CD4-positive, CD25-positive, alpha-beta regulatory T cell (primary cell): Measurements from ENCODE around the gene SLC35B1. TPM values are rescaled to one million over a fixed set of nuclear protein-coding genes. Genes with fewer than 3 reads are reported as not detected.
"Not testable (repeated sequence)": the region's sequence is repeated elsewhere in the genome, so short reads cannot be mapped to it uniquely, and the experiment has no call there.

Source experiments
- ATAC-seq, 2 donors: fragments of 150-1000 bp; cut with Tn5 transposase; one replicate each; pipeline ENCODE4 v1.10.0; 2021; ENCODE audit warnings: low read depth in 2 of 2, moderate number of reproducible peaks in 2 of 2, moderate library complexity in 1 of 2
- DNase-seq, 3 donors: peaks; one replicate each; pipeline versions ENCODE4 v3.0.0 to v3.0.0-alpha.2; 2012 to 2022; ENCODE audit warnings: mixed read lengths in 1 of 3
- H3K27ac ChIP-seq: one replicate; pipeline ENCODE4 v1.7.0; 2013; ENCODE audit warnings: mild to moderate bottlenecking, low read length; ENCODE audit not compliant: insufficient read depth, poor library complexity, severe bottlenecking
- H3K27me3 ChIP-seq: one replicate; pipeline ENCODE4 v1.7.0; 2013; ENCODE audit warnings: low read length; ENCODE audit not compliant: control insufficient read depth, insufficient read depth
- H3K36me3 ChIP-seq: one replicate; pipeline ENCODE4 v1.7.0; 2013; ENCODE audit warnings: mild to moderate bottlenecking, low read length, moderate library complexity; ENCODE audit not compliant: control insufficient read depth, insufficient read depth
- H3K4me1 ChIP-seq: 2 replicates; pipeline ENCODE4 v1.7.0; 2013; ENCODE audit warnings: mild to moderate bottlenecking, low read length; ENCODE audit not compliant: insufficient read depth, control insufficient read depth, poor library complexity, severe bottlenecking
- H3K4me3 ChIP-seq: one replicate; pipeline ENCODE4 v1.7.0; 2013; ENCODE audit warnings: low read depth, mild to moderate bottlenecking, low read length, moderate library complexity
- H3K9me3 ChIP-seq, 2 experiments: 1 replicate in 1 of 2; 2 replicates in 1 of 2; pipeline ENCODE4 v1.7.0; 2013; ENCODE audit warnings: low read length in 2 of 2, mild to moderate bottlenecking in 1 of 2, moderate library complexity in 1 of 2; ENCODE audit not compliant: control insufficient read depth in 2 of 2
- H3K27ac Mint-ChIP-seq, 3 donors: one replicate each; pipeline ENCODE4 v1.8.0; 2020 to 2022; ENCODE audit warnings: mild to moderate bottlenecking in 3 of 3, mixed read lengths in 3 of 3, moderate library complexity in 2 of 3
- H3K27me3 Mint-ChIP-seq: one replicate; pipeline ENCODE4 v1.8.0; 2022; ENCODE audit warnings: mild to moderate bottlenecking, mixed read lengths
- H3K36me3 Mint-ChIP-seq: one replicate; pipeline ENCODE4 v1.8.0; 2020; ENCODE audit warnings: mixed read lengths
- H3K4me1 Mint-ChIP-seq, 4 donors: one replicate each; pipeline ENCODE4 v1.8.0; 2020 to 2022; ENCODE audit warnings: mixed read lengths in 4 of 4, mild to moderate bottlenecking in 1 of 4
- H3K4me3 Mint-ChIP-seq, 4 donors: one replicate each; pipeline ENCODE4 v1.8.0; 2020 to 2022; ENCODE audit warnings: mild to moderate bottlenecking in 4 of 4, mixed read lengths in 4 of 4, moderate library complexity in 3 of 4
- H3K9me3 Mint-ChIP-seq, 7 donors: one replicate each; pipeline ENCODE4 v1.8.0; 2020 to 2022; ENCODE audit warnings: mixed read lengths in 7 of 7, mild to moderate bottlenecking in 3 of 7, moderate library complexity in 2 of 7
- polyA plus RNA-seq, 4 donors: library from polyadenylated mRNA; unstranded; fragments of 300-500 nt; fragmentation: Illumina TruSeq; gene quantifications; one replicate each; pipeline ENCODE4 v1.2.3, GENCODE V29; 2021
- total RNA-seq: library from RNA; stranded (reverse); gene quantifications from one replicate; pipeline ENCODE4 v1.2.3, GENCODE V29; 2022

The SLC35B1 gene
- total and polyA plus RNA-seq, 5 donors from 2014 or later: 28.2 to 51.8 (median 34.4) TPM

GRCh38 chr17:49730785-49731434, 23.1 kb upstream of the SLC35B1 start:
- no peaks in the 10 kb centered on the region for H3K9me3 ChIP-seq
- H3K36me3 Mint-ChIP-seq: peaks cover 37% of the 10 kb centered on the region
- ATAC-seq (no peak), DNase-seq (no peak)
- H3K27ac Mint-ChIP-seq: peak overlapping the region; percentile 59 to 85 (median 82)
- no peak overlapping the region for H3K27ac ChIP-seq
- H3K4me1 Mint-ChIP-seq: peaks cover 11 to 81% (median 42%) of the 10 kb centered on the region in 4 donors
- H3K36me3 ChIP-seq: peaks cover 65% of the 10 kb centered on the region
- no peaks in the 10 kb centered on the region for H3K9me3 Mint-ChIP-seq
- H3K27me3 Mint-ChIP-seq: no peaks in the 10 kb centered on the region
- peaks cover 33% of the 10 kb centered on the region for H3K4me1 ChIP-seq
- H3K4me3 ChIP-seq: no peak overlapping the region
- H3K4me3 Mint-ChIP-seq: peak overlapping the region in 1 of 4 donors; percentile 31
- no peaks in the 10 kb centered on the region for H3K27me3 ChIP-seq

GRCh38 chr17:49730078-49730784, 22.5 kb upstream of the SLC35B1 start:
- no peaks in the 10 kb centered on the region for H3K27me3 ChIP-seq
- ATAC-seq (no peak), DNase-seq (no peak)
- Mint-ChIP-seq H3K27ac (peak overlapping the region in 2 of 3 donors; percentile 85 to 95), H3K4me3 (peak overlapping the region in 2 of 4 donors; percentile 44 to 47), H3K36me3 (peaks cover 43% of the 10 kb centered on the region), H3K27me3 (no peaks in the 10 kb centered on the region), H3K9me3 (no peaks in the 10 kb centered on the region), H3K4me1 (peaks cover 16 to 81% (median 42%) of the 10 kb centered on the region in 4 donors)
- H3K9me3 ChIP-seq: no peaks in the 10 kb centered on the region
- H3K36me3 ChIP-seq: peaks cover 72% of the 10 kb centered on the region
- peaks cover 27% of the 10 kb centered on the region for H3K4me1 ChIP-seq
- no peak overlapping the region for H3K4me3 ChIP-seq
- H3K27ac ChIP-seq: no peak overlapping the region

- no peaks in the 10 kb centered on the region for H3K27me3 ChIP-seq
- peak overlapping the region; percentile 92 to 98 (median 95) for H3K27ac Mint-ChIP-seq
- ATAC-seq (no peak), DNase-seq (no peak)
- peaks cover 20 to 82% (median 41%) of the 10 kb centered on the region in 4 donors for H3K4me1 Mint-ChIP-seq
- peaks cover 45% of the 10 kb centered on the region for H3K36me3 Mint-ChIP-seq
- H3K9me3 ChIP-seq: no peaks in the 10 kb centered on the region
- no peak overlapping the region for H3K4me3 ChIP-seq
- no peaks in the 10 kb centered on the region for H3K9me3 Mint-ChIP-seq
- peak overlapping the region in 3 of 4 donors; percentile 21 to 79 (median 69) for H3K4me3 Mint-ChIP-seq
- H3K27me3 Mint-ChIP-seq: no peaks in the 10 kb centered on the region
- H3K27ac ChIP-seq: no peak overlapping the region
- H3K4me1 ChIP-seq: peaks cover 26% of the 10 kb centered on the region
- peaks cover 83% of the 10 kb centered on the region for H3K36me3 ChIP-seq
Observed at GRCh38 chr17:49729069-49729468, 21.3 kb upstream of the SLC35B1 start.

DNA sequence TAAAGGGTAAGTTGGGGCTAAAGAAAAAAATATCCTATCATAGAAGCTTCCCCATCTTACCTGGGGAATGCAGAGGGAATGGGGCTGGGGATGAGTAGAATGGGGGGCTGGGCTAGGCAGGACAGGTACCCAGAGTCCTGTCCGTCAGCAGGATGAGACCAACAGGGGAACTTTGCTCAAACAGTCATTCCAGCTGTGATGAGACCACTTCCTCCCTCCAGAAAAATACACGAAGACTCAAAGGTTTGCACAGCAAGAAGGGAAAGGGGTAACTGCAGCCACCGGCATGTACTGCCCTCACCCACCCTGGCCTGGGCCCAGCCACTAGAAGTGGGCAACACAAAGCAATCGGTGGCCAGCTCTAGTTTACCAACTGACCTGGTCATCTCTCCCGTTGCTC, 20.7 kb upstream of the SLC35B1 start:
- Mint-ChIP-seq H3K4me1 (peaks cover 20 to 87% (median 43%) of the 10 kb centered on the region in 4 donors), H3K27me3 (no peaks in the 10 kb centered on the region), H3K36me3 (peaks cover 45% of the 10 kb centered on the region), H3K9me3 (no peaks in the 10 kb centered on the region), H3K27ac (peak overlapping the region; percentile 92 to 98 (median 95)), H3K4me3 (peak overlapping the region in 1 of 4 donors; percentile 46)
- no peaks in the 10 kb centered on the region for H3K27me3 ChIP-seq
- DNase-seq (no peak), ATAC-seq (no peak)
- peaks cover 85% of the 10 kb centered on the region for H3K36me3 ChIP-seq
- H3K27ac ChIP-seq: no peak overlapping the region
- no peak overlapping the region for H3K4me3 ChIP-seq
- peaks cover 33% of the 10 kb centered on the region for H3K4me1 ChIP-seq
- no peaks in the 10 kb centered on the region for H3K9me3 ChIP-seq

DNA sequence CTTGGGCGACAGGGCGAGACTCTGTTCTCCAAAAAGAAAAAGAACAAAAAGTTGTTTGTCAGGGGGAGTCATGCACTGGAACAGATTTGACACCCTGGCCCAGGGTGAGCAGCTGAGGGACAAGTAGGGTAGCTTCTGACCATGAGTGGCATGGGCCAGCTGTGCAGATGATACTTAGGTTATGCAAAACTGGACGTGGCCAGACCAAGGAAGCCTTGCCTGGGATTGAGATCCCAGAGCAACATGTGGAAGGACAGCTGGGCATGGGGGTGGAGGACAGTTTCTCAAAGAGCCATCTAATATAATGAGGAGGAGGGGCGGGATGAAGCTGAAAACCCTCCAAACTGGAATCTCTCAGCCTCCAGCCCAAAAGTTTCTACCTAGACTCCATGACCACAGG, 19.6 kb upstream of the SLC35B1 start:
- H3K27ac ChIP-seq: no peak overlapping the region
- no peaks in the 10 kb centered on the region for H3K9me3 ChIP-seq
- Mint-ChIP-seq H3K27me3 (no peaks in the 10 kb centered on the region), H3K4me3 (no peak overlapping the region), H3K4me1 (peaks cover 13 to 86% (median 38%) of the 10 kb centered on the region in 4 donors), H3K36me3 (peaks cover 35% of the 10 kb centered on the region), H3K9me3 (no peaks in the 10 kb centered on the region), H3K27ac (peak overlapping the region in 1 of 3 donors; percentile 55)
- H3K27me3 ChIP-seq: no peaks in the 10 kb centered on the region
- no peak overlapping the region for H3K4me3 ChIP-seq
- H3K36me3 ChIP-seq: peaks cover 87% of the 10 kb centered on the region
- ATAC-seq (no peak), DNase-seq (no peak)
- peaks cover 33% of the 10 kb centered on the region for H3K4me1 ChIP-seq

DNA sequence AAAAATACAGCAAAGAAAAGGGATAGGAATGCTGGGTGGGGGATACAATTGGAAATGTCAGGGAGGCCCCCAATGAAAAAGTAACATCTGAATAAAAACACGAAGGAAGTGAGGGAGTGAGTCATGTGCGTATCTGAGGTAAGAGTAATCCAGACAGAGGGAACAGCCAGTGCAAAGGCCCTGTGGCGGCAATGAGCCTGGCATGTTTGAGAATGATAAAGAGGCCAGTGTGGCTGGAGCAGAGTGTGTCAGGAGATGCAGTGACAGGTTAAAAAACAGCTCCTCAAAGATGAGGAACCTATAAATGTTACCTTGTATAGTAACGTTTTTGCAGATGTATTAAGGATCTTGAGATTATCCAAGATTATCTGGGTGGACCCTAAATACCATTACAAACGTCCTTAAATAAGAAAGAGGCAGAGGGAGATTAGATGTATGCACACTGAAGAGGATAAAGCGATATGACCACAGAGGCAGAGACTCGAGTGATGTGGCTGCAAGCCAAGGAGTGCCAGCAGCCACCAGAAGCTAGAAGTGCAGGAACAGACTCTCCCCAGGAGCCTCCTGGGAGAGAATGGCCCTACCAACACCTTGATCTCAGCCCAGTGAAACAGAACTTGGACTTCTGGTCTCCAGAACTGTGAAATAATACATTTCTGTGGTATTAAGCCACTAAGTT, 17.8 kb upstream of the SLC35B1 start:
- Mint-ChIP-seq H3K4me3 (peak overlapping the region in 1 of 4 donors; percentile 24), H3K27ac (peak overlapping the region; percentile 82 to 90 (median 90)), H3K36me3 (peaks cover 27% of the 10 kb centered on the region), H3K4me1 (peaks cover 13 to 74% (median 32%) of the 10 kb centered on the region in 4 donors), H3K27me3 (no peaks in the 10 kb centered on the region), H3K9me3 (no peaks in the 10 kb centered on the region)
- Histone ChIP-seq H3K9me3 (no peaks in the 10 kb centered on the region), H3K27ac (no peak overlapping the region), H3K4me1 (peaks cover 33% of the 10 kb centered on the region), H3K27me3 (no peaks in the 10 kb centered on the region), H3K4me3 (no peak overlapping the region), H3K36me3 (peaks cover 86% of the 10 kb centered on the region)
- DNase-seq (no peak), ATAC-seq (no peak)

GRCh38 chr17:49724552-49724951, 16.8 kb upstream of the SLC35B1 start:
- not testable (repeated sequence) for H3K9me3 ChIP-seq, ATAC-seq, DNase-seq, H3K4me3 Mint-ChIP-seq, H3K27me3 ChIP-seq, H3K4me3 ChIP-seq, H3K27me3 Mint-ChIP-seq, H3K9me3 Mint-ChIP-seq, H3K27ac ChIP-seq
- peaks cover 22% of the 10 kb centered on the region for H3K4me1 ChIP-seq
- H3K36me3 ChIP-seq: peaks cover 87% of the 10 kb centered on the region
- H3K4me1 Mint-ChIP-seq: peaks cover 13 to 65% (median 27%) of the 10 kb centered on the region in 4 donors
- peaks cover 35% of the 10 kb centered on the region for H3K36me3 Mint-ChIP-seq
- H3K27ac Mint-ChIP-seq: peak overlapping the region in 2 of 3 donors; percentile 90
